Stomach smooth muscle (tissue), 2 donors: ENCODE results near the gene SQOR.

Experiments
- H3K27ac ChIP-seq: one replicate; pipeline ENCODE4 v1.7.0; 2013; ENCODE audit warnings: mild to moderate bottlenecking, low read length, inconsistent platforms
- H3K27me3 ChIP-seq, 2 donors: one replicate each; pipeline ENCODE4 v1.7.0; 2013; ENCODE audit warnings: low read length in 2 of 2; ENCODE audit not compliant: insufficient read depth in 2 of 2, control insufficient read depth in 1 of 2
- H3K36me3 ChIP-seq, 2 donors: one replicate each; pipeline ENCODE4 v1.7.0; 2013; ENCODE audit warnings: low read length in 2 of 2; ENCODE audit not compliant: control insufficient read depth in 2 of 2, insufficient read depth in 2 of 2
- H3K4me1 ChIP-seq: one replicate; pipeline ENCODE4 v1.7.0; 2013; ENCODE audit warnings: low read length; ENCODE audit not compliant: control insufficient read depth, insufficient read depth
- H3K4me3 ChIP-seq, 2 donors: one replicate each; pipeline ENCODE4 v1.7.0; 2013; ENCODE audit warnings: low read length in 2 of 2
- H3K9ac ChIP-seq, 2 donors: one replicate each; pipeline ENCODE4 v1.7.0; 2013; ENCODE audit warnings: low read length in 2 of 2, mild to moderate bottlenecking in 1 of 2
- H3K9me3 ChIP-seq, 2 donors: one replicate each; pipeline ENCODE4 v1.7.0; 2013; ENCODE audit warnings: low read length in 2 of 2; ENCODE audit not compliant: control insufficient read depth in 2 of 2
- donor health status: healthy.
- donor health status: Pancreatic carcinoma.

SQOR gene

GRCh38 chr15:45670511-45670910 lies 35.7 kb downstream of the SQOR start:
- H3K4me1 ChIP-seq = no peaks in the 10 kb centered on the region
- H3K4me3 ChIP-seq = no peak overlapping the region
- peaks cover 18 to 40% of the 10 kb centered on the region in 2 donors for H3K36me3 ChIP-seq

GRCh38 chr15:45674677-45675076 lies 39.8 kb downstream of the SQOR start:
- Histone ChIP-seq H3K36me3 (peaks cover 26 to 45% of the 10 kb centered on the region in 2 donors), H3K9me3 (no peaks in the 10 kb centered on the region), H3K4me3 (no peak overlapping the region), H3K4me1 (no peaks in the 10 kb centered on the region), H3K27me3 (no peaks in the 10 kb centered on the region), H3K9ac (no peak overlapping the region), H3K27ac (no peak overlapping the region)

More at GRCh38 chr15:45670511-45670910, 35.7 kb downstream of the SQOR start:
- no peaks in the 10 kb centered on the region for H3K27me3 ChIP-seq
- no peak overlapping the region for H3K27ac ChIP-seq
- no peaks in the 10 kb centered on the region for H3K9me3 ChIP-seq
- no peak overlapping the region for H3K9ac ChIP-seq

GRCh38 chr15:45677797-45678196 lies 43.0 kb downstream of the SQOR start:
- Histone ChIP-seq H3K9me3 (no peaks in the 10 kb centered on the region), H3K27me3 (no peaks in the 10 kb centered on the region), H3K4me3 (no peak overlapping the region), H3K27ac (no peak overlapping the region), H3K4me1 (no peaks in the 10 kb centered on the region), H3K36me3 (peaks cover 28 to 38% of the 10 kb centered on the region in 2 donors), H3K9ac (no peak overlapping the region)

- Histone ChIP-seq H3K9me3 (no peaks in the 10 kb centered on the region), H3K27me3 (no peaks in the 10 kb centered on the region), H3K4me1 (no peaks in the 10 kb centered on the region), H3K9ac (no peak overlapping the region), H3K27ac (no peak overlapping the region), H3K36me3 (peaks cover 32 to 33% of the 10 kb centered on the region in 2 donors), H3K4me3 (no peak overlapping the region)
Observed at GRCh38 chr15:45678459-45679178, 43.8 kb downstream of the SQOR start.

- H3K27me3 ChIP-seq = no peaks in the 10 kb centered on the region
- no peaks in the 10 kb centered on the region for H3K9me3 ChIP-seq
- H3K4me1 ChIP-seq = no peaks in the 10 kb centered on the region
- no peak overlapping the region for H3K4me3 ChIP-seq
- H3K27ac ChIP-seq = no peak overlapping the region
- peaks cover 29 to 40% of the 10 kb centered on the region in 2 donors for H3K36me3 ChIP-seq
- H3K9ac ChIP-seq = no peak overlapping the region
Observed at GRCh38 chr15:45684533-45684932, 49.7 kb downstream of the SQOR start.

GRCh38 chr15:45689616-45690015 lies 54.8 kb downstream of the SQOR start:
- no peak overlapping the region for H3K4me3 ChIP-seq
- no peaks in the 10 kb centered on the region for H3K27me3 ChIP-seq
- no peaks in the 10 kb centered on the region for H3K4me1 ChIP-seq
- no peak overlapping the region for H3K27ac ChIP-seq
- no peak overlapping the region for H3K9ac ChIP-seq
- no peaks in the 10 kb centered on the region for H3K9me3 ChIP-seq
- H3K36me3 ChIP-seq = peaks cover 30 to 42% of the 10 kb centered on the region in 2 donors

GRCh38 chr15:45690581-45691260 lies 55.9 kb downstream of the SQOR start:
- H3K36me3 ChIP-seq = peaks cover 24 to 36% of the 10 kb centered on the region in 2 donors
- H3K9me3 ChIP-seq = no peaks in the 10 kb centered on the region
- H3K4me3 ChIP-seq = no peak overlapping the region
- H3K9ac ChIP-seq = no peak overlapping the region
- H3K27me3 ChIP-seq = no peaks in the 10 kb centered on the region
- no peaks in the 10 kb centered on the region for H3K4me1 ChIP-seq
- no peak overlapping the region for H3K27ac ChIP-seq

- Histone ChIP-seq H3K27ac (no peak overlapping the region), H3K4me3 (no peak overlapping the region), H3K27me3 (no peaks in the 10 kb centered on the region), H3K9ac (no peak overlapping the region), H3K4me1 (peaks cover 14% of the 10 kb centered on the region), H3K36me3 (no peaks in the 10 kb centered on the region), H3K9me3 (no peaks in the 10 kb centered on the region)
Observed at GRCh38 chr15:45701108-45701507, 66.3 kb downstream of the SQOR start.

- Histone ChIP-seq H3K4me1 (peaks cover 14% of the 10 kb centered on the region), H3K9me3 (no peaks in the 10 kb centered on the region), H3K9ac (no peak overlapping the region), H3K27ac (no peak overlapping the region), H3K36me3 (no peaks in the 10 kb centered on the region), H3K4me3 (no peak overlapping the region), H3K27me3 (no peaks in the 10 kb centered on the region)
Observed at GRCh38 chr15:45702041-45702440, 67.2 kb downstream of the SQOR start.

- Histone ChIP-seq H3K9ac (no peak overlapping the region), H3K9me3 (no peaks in the 10 kb centered on the region), H3K27ac (no peak overlapping the region), H3K36me3 (no peaks in the 10 kb centered on the region), H3K4me3 (peak overlapping the region in 1 of 2 donors; percentile 81), H3K27me3 (no peaks in the 10 kb centered on the region), H3K4me1 (peaks cover 14% of the 10 kb centered on the region)
Observed at GRCh38 chr15:45703670-45704328, 69.0 kb downstream of the SQOR start.
